ENCODE results near the gene ATP9B.

DNA sequence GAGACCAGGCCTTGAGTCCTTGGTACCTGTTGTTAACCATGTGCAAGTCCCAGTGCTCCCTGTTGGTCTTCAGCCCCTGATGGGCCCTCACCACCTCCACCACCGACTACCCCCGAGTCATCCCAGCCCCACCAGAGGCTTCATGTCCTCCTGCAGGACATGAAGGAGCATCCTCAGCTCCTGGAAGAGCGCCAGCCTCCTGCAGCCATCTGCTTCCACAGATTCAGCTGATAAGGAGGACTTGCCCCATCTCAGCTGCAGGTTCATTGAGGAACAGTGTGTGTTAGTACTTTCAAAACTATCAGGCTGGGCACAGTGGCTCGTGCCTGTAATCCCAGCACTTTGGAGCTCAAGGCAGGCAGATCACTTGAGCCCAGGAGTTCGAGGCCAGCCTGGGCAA, 151.9 kb downstream of the ATP9B start:
- TF ChIP-seq, protein P1, sequence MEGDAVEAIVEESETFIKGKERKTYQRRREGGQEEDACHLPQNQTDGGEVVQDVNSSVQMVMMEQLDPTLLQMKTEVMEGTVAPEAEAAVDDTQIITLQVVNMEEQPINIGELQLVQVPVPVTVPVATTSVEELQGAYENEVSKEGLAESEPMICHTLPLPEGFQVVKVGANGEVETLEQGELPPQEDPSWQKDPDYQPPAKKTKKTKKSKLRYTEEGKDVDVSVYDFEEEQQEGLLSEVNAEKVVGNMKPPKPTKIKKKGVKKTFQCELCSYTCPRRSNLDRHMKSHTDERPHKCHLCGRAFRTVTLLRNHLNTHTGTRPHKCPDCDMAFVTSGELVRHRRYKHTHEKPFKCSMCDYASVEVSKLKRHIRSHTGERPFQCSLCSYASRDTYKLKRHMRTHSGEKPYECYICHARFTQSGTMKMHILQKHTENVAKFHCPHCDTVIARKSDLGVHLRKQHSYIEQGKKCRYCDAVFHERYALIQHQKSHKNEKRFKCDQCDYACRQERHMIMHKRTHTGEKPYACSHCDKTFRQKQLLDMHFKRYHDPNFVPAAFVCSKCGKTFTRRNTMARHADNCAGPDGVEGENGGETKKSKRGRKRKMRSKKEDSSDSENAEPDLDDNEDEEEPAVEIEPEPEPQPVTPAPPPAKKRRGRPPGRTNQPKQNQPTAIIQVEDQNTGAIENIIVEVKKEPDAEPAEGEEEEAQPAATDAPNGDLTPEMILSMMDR (IDR thresholded peaks at IDR 0.05): no peak
- TF ChIP-seq POLR2AphosphoS5 (IDR thresholded peaks at IDR 0.05; ENCODE audit: insufficient read depth in 1 of 2, low read depth in 1 of 2) (no peak), POLR2A (IDR thresholded peaks at IDR 0.05) (no peak)

Measured in vagina (tissue), 2 donors.